Subcutaneous adipose tissue (tissue), 4 donors: ENCODE measurements around the gene NR1H3. TPM values are rescaled to one million over a fixed set of nuclear protein-coding genes. Genes with fewer than 3 reads are reported as not detected.

Experiments used
- CTCF ChIP-seq: fragments of 450-650 bp; IDR thresholded peaks from one replicate; pipeline ENCODE4 v1.5.1; 2016; ENCODE audit warnings: low read depth, mild to moderate bottlenecking, control low read depth, antibody characterized with exemption, moderate library complexity
- total RNA-seq, 4 donors: library from RNA; depleted of rRNA; stranded (reverse); fragments of >200 nt; gene quantifications; one replicate each; pipeline ENCODE4 v1.1.0, GENCODE V29; 2016

The NR1H3 gene
- total RNA-seq, 4 donors from 2014 or later: 51.5 to 273 (median 139) TPM

GRCh38 chr11:47264521-47264920, 6.7 kb downstream of the NR1H3 start:
- no peak for TF ChIP-seq CTCF

GRCh38 chr11:47267876-47268275, 10.1 kb downstream of the NR1H3 start:
- TF ChIP-seq CTCF: no peak

GRCh38 chr11:47268448-47269001, 10.7 kb downstream of the NR1H3 start:
- TF ChIP-seq CTCF: no peak

GRCh38 chr11:47269002-47269828, 11.4 kb downstream of the NR1H3 start:
- TF ChIP-seq CTCF: no peak

- no peak for TF ChIP-seq CTCF
Observed at GRCh38 chr11:47269829-47270305, 12.1 kb downstream of the NR1H3 start, which contains the start of gene MADD. MADD (plus strand) TSS chr11:47270133.

GRCh38 chr11:47270331-47271271, 12.8 kb downstream of the NR1H3 start:
- no peak for TF ChIP-seq CTCF
